ENCODE data around the gene MAML2.
A peak's percentile ranks its signal among the peaks of the same experiment; 100 is the strongest.

MAML2 gene

DNA sequence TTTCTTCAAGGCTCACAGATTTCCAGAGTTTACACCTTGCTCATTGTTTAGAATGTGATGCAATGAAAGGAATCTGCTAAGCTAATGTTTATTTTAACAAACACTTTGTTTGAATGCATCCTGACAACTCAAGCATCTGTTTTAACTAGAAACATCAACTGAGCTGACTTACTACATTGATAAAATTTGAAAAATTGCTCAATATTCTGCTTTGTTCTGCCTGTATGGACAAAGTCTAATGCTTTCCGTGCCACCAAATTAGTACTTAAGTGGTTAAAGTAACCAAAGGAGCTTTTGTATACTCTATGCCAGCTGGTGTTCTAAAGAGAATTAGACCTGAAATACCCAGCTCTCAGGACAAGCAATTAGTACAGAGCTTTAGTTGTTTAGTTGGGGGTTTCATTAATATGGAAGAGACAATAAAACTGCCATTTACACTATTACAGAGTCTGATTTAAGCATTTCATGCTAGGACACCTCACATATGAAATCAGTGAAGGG lies 105.2 kb downstream of the MAML2 start:
- no peak for DNase-seq

DNA sequence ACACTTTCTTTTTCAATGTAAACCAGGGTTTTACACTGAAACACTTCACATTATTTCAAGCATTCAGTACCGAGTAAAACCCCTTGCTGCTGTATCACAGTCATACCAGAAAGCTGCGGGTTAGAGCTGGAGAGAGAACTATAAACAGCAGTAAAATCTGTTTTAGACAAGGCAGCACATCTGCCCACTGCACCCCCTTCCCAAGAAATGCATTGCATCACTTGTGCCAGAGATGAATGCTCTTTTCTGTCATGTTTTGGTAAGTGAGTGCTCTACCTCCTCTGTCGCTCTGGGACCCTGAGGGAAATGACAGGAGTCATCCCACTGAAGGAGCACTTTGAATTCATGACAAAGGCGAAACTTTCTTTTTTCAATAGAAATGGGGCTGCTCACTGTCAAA lies 107.2 kb downstream of the MAML2 start:
- DNase-seq: no peak

DNA sequence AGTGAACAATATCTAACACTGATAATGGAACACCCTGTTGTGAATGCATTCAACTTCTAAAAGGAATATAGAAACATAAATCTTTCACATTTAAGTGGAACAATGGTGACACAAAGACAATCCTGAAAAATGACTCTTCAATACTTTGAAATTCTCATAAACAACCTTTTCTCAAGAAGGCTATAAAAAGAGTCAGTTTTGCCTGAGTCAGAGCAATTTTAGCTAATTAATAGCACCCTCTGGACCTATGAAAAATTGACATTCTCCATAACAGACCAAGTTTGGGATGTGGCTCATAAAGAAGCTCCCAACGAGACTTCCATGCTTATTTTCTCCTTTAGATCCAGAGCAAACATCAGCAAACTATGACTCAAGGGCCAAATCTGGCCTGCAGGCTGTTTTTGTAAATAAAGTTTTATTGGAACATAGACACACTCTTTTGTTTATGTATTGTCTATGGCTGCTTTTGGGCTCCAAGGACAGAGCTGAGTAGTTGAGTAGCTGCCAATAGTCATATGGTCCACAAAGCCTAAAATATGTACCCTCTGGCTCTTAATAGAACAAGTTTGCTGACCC lies 108.0 kb downstream of the MAML2 start:
- no peak for DNase-seq

DNA sequence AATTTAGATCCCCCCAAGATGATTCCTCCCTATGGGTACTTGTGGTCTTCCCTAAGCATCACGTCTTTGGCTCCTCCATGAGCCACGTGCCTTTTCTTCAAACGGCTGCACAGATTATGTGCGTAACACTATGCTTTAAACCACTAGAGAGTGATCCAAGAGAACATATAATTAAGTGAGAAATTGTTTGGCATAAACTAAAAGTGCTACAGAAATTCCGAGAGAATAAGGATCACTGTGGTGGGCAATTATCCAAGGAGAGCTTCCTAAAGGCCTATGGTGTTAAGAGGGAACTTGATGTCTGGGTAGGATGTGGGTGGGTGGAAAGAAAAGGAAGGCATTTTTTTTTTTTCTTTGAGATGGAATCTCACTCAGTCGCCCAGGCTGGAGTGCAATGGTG lies 110.9 kb downstream of the MAML2 start:
- peak in 1 of 2 donors; percentile 37 for DNase-seq

DNA sequence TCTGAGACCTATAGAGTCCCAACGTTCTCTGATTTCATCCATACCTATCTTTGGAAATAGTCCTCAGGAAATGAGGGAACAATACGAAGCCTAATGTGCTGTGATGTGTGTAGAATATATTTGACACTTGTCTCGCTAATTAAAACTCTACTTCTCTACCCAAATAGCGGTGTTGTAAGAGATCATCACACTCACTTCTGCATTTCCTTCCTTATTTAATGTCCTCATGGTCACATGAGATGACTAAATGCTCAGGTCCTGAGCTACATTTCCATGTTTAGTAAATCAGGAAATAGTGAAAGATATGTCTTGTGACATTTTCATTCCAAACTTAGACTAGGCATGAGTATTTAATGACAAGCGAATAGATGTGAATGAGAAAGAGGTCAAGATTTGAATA lies 112.3 kb downstream of the MAML2 start:
- peak; percentile 92 to 97 for DNase-seq

DNA sequence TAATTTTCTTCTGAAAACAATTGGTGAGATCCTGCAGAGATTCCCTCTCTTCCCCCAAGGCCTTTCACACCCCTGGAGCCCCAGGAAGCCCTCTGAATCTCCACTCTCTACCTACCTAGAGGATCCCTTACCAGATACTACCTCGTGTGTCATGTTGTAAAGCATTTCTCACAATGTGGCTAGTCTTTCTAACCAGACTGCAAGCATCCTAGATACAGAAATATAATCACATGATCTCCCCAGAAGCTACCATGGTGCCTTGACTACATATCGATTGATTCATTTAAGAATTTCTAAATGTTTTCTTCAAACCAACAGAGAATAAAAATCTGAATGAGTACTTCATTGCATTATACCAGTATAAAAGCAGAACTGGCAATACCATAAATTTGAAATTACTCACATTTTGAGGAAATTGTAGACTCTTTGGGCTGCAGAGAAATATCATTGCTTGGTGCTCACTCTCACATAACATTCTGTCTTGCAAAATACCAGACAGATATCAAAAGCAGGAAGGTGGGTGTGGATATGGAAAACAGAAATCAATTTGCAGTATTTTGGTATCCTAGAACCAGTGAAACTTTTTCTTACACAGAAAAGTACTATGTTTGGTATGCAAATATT lies 113.5 kb downstream of the MAML2 start:
- DNase-seq: peak; percentile 74 to 89

DNA sequence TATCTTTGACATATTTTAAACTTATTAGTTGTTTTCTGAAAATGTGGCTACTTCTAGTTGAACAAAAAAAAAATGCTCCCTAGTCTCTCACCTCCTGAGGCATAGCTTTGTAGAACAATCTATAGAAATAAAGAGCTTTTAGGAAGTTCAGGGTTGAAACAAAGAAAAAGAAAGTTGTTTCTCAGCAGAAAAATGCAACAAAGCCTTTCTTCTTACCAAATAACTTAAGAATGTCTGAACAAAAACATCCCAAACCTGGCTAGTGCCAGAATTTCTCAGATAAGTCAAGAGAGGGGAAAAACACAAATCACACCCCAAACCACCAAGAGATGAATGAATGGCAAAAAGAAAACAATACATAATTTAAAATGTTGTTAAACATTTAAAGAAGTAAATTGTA lies 114.1 kb downstream of the MAML2 start:
- DNase-seq: no peak

DNA sequence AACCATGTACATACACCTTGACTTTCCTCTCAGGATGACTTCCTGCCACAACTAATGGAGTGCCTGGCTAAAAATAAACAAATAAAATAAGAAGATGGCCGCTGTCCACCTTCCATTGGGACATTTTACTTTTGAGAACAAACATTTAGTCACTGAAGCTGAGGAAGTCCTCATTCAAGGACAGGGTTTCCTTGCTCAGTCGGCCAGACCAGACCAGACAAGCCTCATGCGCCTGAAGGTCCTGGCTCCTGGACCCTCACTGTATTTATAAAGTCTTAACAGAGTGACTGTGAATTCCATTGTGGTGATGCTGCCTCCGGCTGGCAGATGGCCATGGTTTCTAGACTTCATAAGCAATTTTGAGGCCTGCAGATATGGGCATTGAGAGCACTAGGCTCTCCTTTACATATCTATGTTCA lies 114.5 kb downstream of the MAML2 start:
- DNase-seq: no peak

DNA sequence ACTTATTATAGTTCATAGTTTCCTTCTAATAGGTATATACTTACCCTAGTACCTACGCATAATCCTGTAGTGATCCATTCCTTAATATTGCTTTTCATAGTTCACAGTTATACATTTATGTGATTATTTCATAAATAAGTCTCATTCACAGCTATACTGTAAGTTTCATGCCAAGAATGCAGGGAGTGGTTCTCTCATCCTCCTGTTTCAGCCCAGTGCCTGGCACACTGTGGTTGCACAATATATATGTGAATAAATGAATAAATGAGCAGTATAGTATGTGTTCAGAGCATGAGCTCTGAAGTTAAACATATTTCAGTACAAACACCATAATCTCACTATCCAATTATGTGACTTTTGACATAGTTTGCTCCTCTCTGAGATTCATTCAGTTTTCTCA lies 115.8 kb downstream of the MAML2 start:
- DNase-seq: no peak

DNA sequence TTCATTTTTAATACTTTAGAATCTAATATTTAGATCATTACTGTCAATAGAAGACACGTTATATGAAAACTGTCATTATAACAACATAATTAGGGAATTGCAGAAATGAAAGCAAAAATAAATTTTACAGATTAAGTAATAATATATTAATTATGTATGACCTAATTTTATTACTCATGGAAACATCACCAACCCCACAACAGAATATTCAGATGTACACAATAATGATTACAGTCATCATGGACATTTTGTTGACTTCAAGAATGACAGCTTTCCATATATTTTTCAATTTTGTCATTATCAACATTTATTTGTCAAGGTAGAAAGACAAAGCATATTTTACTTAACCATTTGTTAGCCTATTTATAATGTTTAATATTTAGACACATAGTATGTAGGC lies 119.9 kb downstream of the MAML2 start:
- no peak for DNase-seq

DNA sequence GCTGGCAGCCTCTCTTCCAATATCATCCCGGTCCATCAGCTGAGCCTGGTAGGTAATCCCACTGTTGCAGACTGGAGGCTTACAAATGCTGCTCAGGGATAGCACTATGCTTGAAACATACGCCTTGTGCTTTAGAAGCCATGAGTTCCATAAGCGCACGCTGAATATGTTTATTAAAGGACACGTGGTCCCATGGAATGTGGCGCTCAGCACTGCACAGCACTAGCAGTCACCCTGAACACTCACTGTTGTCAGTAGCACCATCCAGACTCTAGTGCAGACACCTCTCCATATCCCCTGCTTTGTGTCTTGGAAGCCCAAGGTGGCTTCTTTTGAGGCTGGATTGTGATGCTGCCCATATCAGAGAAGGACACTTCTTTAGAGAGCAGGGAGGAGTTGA lies 120.9 kb downstream of the MAML2 start:
- peak in 1 of 2 donors; percentile 1 for DNase-seq

DNA sequence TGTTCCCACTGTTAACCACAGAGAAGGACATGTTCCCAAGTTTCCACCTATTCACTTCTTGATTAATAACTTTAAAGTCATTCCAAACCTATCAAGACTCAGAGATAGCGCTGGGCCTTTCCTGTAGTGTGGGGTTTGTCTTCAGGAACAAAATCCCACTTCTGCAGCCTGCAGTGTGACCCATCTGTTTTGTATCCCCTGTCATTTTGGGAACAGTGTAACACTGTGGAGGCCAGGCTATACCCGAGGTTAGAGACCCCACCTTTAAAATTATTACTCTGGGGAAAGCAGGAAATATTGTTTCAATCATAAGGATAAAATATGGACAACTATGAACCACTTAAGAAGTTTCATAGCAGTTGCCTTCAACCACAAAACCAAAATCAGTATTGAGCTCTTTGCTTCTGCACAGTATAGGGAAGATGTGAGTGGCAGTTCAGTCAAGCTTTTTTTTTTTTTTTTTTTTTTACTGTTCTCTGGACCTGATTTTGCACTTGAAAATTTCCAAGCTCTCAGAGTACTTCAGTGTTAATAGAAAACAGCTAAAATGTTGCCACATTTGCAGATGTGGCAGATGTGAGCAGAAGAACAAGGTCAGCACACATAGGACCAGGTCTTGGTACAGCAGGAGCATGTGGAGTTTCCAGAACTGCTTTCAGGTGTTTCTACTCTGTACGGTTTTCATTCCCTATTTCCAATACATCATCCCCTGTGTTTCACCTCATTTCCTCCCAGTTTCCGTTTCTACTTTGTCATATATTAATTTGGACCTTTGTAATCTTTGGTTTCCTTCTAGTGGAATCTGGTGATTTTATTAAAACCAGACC lies 121.5 kb downstream of the MAML2 start:
- DNase-seq: no peak

DNA sequence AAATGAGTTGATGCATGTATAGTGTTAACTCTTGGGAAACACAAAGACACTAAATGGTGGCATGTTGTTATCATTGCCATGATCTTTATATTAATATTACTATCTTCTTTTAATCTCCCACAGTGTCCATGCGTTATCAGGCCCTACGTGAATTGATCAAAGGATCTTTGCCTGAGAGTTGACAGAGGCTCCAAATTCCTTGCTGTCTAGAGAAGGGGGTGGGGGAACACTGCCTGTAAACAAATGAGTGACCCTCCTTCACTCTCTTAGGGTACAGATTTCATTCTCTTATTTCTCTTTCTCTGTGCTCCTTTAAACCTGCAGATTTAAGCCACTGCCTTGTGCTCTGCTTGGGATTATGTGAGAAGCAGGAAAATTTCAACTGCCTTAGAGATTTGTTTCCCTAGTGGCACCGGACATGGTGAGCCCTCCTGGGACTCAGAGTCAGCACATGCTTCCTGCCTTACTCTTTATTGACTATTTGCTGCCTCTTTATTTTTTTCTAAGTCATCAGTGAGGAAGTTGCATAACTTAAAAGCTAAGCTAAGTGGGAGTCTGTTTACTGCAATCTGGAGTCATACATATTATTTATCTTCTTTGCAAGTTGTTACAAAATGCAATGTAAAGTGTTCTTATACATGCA lies 122.9 kb downstream of the MAML2 start:
- DNase-seq: peak; percentile 74 to 85

DNA sequence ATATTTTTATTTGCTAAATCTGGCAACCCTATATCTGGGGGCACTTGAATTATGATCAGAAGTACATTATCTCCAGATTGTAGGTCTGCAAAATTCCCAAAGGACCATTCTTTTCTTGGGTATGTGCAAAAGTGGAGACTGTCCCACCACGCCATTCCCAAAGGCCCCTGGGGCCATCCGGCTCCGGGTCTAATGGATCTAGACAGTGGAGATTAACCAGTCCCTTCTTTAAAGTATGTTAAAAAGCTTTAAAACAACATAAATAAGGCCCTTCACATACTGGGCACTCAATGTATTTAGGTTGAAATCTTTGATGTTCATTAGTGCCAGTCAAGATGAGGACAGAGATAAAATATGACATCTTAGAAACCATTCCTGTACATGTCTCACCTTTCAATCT lies 124.1 kb downstream of the MAML2 start:
- DNase-seq: no peak

DNA sequence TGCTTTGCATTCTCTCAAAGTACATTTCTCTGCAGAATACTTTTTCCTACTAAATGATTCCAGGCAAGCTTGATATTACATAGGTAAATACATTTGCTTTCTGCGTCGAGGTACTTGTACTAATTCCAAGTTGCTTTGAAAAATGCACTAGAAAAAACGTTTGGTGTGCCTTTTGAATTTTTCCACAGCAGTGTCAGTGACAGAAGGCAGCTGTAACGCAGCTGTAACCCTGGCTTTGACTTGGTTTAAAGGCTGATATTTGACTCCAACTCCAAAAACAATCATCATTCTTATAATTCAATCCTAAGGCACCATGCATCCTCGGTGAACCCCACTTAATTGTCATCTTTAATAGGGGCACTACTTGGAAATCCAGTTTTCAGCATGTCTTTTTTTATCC lies 125.0 kb downstream of the MAML2 start:
- DNase-seq: no peak

DNA sequence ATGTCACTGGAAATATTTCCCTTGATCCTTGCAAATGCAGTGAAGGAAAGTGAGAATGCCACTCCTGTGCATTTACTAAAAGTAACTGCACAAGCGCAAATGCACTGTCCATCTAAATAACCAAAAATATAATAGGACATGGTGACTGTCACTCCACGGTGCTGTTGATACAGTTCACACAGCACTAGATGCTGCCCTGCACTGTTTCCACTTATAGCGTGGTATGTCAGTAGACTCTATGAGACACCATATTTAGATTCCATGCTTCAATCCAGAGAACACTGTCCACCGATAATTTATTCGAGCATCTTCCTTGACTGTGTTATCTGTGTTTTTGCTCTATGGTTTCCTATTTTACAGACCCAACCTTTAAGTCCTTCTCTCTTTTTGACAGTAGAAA lies 125.8 kb downstream of the MAML2 start:
- DNase-seq: no peak

DNA sequence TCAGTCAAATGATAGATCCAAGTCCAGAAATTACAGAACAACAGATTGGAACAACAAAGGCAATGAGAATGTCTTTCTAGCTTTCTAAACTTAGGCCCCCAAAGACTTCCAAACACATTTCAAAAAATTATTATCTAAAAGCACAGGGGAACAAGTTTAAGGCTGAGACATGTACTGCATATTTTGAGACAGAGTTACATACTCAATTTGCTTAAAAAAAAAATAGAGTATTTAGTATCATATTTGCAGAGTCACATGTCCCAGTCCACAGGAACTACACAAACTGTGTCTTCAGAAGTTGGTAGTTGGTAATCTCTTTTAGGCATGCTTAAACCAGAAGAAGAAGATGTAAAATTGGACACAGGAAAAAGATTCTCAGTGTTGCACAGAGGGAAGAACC lies 127.2 kb downstream of the MAML2 start:
- no peak for DNase-seq

DNA sequence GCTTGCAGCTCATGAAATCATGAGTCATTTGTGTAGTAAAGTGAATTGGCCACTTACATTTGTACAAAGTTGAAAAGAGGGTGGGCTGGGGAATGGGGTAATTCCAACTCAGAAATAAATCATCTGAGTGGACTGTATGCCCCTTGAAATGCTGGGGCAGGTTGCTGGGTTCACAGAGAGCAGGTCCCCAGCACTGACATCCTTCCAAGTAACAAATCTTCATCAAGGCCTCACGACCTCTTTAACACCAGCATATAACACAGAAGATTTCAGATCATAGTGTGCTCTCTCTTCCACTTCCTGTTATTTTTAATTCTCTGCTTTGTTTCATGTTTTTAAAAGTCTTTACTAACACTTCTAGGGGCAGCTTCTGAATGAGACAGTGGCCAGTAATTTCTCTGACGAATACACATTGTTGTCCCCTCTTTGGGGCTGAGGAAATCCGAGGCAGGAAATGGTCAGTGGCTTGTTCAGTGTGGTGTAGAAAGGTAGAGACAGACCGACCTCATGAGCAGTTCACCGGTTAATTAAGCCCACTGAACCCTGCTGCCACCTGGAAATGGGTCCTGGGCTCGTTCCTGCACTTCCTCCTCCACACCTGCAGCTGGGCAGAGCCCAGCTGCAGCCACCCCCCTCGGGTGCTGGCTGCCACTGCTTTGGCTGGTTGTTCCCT lies 127.7 kb downstream of the MAML2 start:
- peak in 1 of 2 donors; percentile 26 for DNase-seq

DNA sequence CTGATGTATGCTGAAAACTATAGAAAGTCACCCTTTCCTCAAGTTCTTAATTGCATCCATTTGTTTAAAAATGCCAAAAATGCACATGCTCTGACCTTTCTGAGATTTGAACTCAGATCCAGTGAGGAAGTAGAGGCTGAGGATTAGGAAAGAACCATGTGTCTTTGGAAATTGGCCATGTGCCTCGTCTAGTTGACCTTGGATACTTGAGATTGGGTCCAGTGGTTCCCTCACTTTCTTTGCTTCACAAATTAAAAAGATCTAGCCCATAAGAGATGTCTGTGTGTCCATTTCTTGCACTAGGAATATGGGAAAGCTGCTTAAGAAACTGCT lies 128.3 kb downstream of the MAML2 start:
- peak; percentile 37 to 42 for DNase-seq

DNA sequence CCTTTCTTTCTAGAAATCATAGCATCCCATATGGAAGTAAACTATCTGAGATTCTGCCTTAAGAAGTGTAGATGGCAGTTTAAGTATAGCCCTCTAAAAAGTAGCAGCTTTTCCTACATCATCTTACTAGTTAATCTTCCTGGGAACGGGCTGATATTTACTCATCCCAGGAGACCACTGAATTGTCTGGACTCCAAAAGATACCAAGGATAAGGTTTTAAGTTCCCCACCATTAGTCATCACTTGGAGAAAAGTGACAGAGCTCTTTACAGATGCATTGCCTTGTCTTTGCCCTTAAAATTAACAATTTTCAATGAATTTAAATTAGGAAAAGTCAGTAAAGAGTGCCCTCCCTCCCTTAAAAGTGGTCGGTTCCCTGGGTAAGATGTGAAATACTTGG lies 129.5 kb downstream of the MAML2 start:
- DNase-seq: no peak

DNA sequence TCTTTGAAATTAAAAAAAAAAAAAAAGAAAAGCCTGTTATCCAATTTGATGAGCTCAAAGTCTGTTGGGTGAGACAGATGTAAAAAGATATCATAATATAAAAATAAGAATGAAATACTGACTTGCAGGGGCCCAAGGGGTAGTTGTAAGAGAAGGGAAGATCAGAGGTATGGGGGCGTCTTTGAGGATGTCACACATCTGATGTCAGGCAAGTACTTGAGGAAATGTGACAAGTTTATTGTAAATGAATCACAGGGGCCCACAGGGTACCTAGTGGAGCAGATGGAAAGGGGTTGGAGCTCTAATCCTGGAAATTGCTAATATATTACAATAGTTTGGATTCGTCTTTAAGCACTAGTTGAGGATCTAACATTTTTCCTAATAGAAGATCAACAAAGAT lies 131.6 kb downstream of the MAML2 start:
- DNase-seq: peak in 1 of 2 donors; percentile 55
